Measurements from ENCODE around the gene RGS10. TPM values are rescaled to one million over a fixed set of nuclear protein-coding genes. Genes with fewer than 3 reads are reported as not detected.

Gene RGS10
- total and polyA plus RNA-seq, 10 of the 15 experiments (the other 5 are each of a cell fraction or from before 2014, with no cell fraction given) = 72.8 to 193 (median 127) TPM

GRCh38 chr10:119453313-119453712 lies 89.2 kb downstream of the RGS10 start:
- intact Hi-C loops (cut with micrococcal nuclease; ENCODE audit: unreplicated experiment) = no loop called here
- no peak for DNase-seq (ENCODE audit: low read depth, low spot score)
- no peak overlapping the region for H3K4me2 ChIP-seq (ENCODE audit: control insufficient read depth, insufficient read depth)
- no peak for FAIRE-seq
- H3K27me3 ChIP-seq (replicated peaks in 1 of 2; ENCODE audit: control insufficient read depth in 2 of 2, insufficient read depth in 2 of 2, low read length in 1 of 2) = no peaks in the 10 kb centered on the region
- ChIA-PET SMC1A (ENCODE audit: uncharacterized antibody, unreplicated experiment) (interaction anchor here (0.6 kb wide), 1 partner anchor 714 kb away, joined by 4 read pairs; no protein-coding TSS in a partner anchor), CTCF (interaction anchor here (1.0 kb wide), 1 partner anchor 244 kb away, joined by 3 read pairs; no protein-coding TSS in a partner anchor), POLR2A (no interaction called here), RAD21 (ENCODE audit: unreplicated experiment) (no interaction called here)
- H3K27ac ChIP-seq (ENCODE audit: control insufficient read depth, insufficient read depth) = no peak overlapping the region
- H3K79me2 ChIP-seq (ENCODE audit: control insufficient read depth, insufficient read depth, low read length) = no peaks in the 10 kb centered on the region
- no peak overlapping the region for H3K9ac ChIP-seq (ENCODE audit: control insufficient read depth, insufficient read depth, low read length)
- peaks cover 0 to 3% of the 10 kb centered on the region in 2 experiments; a peak in 1 of 4 replicates for H3K36me3 ChIP-seq (ENCODE audit: control insufficient read depth in 2 of 2, insufficient read depth in 2 of 2, low read length in 1 of 2)
- in situ Hi-C loops (cut with MboI) = no loop called here
- no peaks in the 10 kb centered on the region for H3K9me3 ChIP-seq (replicated peaks; ENCODE audit: control insufficient read depth, insufficient read depth, low read length)
- TF ChIP-seq ZNF24 (IDR thresholded peaks at IDR 0.05) (no peak), CUX1 (IDR thresholded peaks at IDR 0.05; ENCODE audit: insufficient replicate concordance, low read depth, low read length) (no peak), JUNB (IDR thresholded peaks at IDR 0.05) (no peak), NFIC (IDR thresholded peaks at IDR 0.05; ENCODE audit: low read depth, low read length) (no peak), SIN3A (IDR thresholded peaks at IDR 0.05; ENCODE audit: low read depth, low read length) (no peak), CHD2 (IDR thresholded peaks at IDR 0.05; ENCODE audit: borderline replicate concordance, low read depth, low read length) (no peak), RFX5 (IDR thresholded peaks at IDR 0.05; ENCODE audit: low read depth, low read length) (no peak)
- H2AFZ ChIP-seq (ENCODE audit: control insufficient read depth, low read depth, low read length) = no peak overlapping the region
- peaks cover 19% of the 10 kb centered on the region for H3K4me1 ChIP-seq (ENCODE audit: control insufficient read depth, insufficient read depth, low read length)
- ATAC-seq = no peak
- H3K4me3 ChIP-seq = no peak overlapping the region
- H4K20me1 ChIP-seq (ENCODE audit: control insufficient read depth, insufficient read depth) = no peaks in the 10 kb centered on the region
- BruUV-seq (replicated peaks) = no TSS peak
- WGBS (ENCODE audit: insufficient coverage, insufficient replicate concordance, low lambda C conversion rate, missing lambda C conversion rate) = 98% methylated on average over 11 of the region's 11 CpGs
